Activated CD8-positive, alpha-beta memory T cell treated with anti-CD3 and anti-CD28 coated beads for 36 hours (primary cell): ENCODE data around the gene RIMS1. TPM values are rescaled to one million over a fixed set of nuclear protein-coding genes. Genes with fewer than 3 reads are reported as not detected.

Experiments used
- CTCF ChIA-PET: fragments of 350-600 bp; sonication (Branson Sonifier 250); formaldehyde crosslinking; loops from one replicate; lab custom pipeline; 2021; ENCODE audit warnings: antibody characterized with exemption; lab: Charles Lee
- POLR2A ChIA-PET: fragments of 350-600 bp; sonication (Branson Sonifier 250); formaldehyde crosslinking; loops from one replicate; lab custom pipeline; 2021; ENCODE audit warnings: antibody characterized with exemption; lab: Charles Lee
- total RNA-seq, 2 experiments: library from RNA; stranded (reverse); gene quantifications; one replicate each; pipeline ENCODE4 v1.2.3, GENCODE V29; 2021

The RIMS1 gene
- total RNA-seq, 2 experiments from 2014 or later: not detected

GRCh38 chr6:72382602-72383529 is 496.5 kb downstream of the RIMS1 start:
- CTCF ChIA-PET: interaction anchor here (0.8 kb wide), 1 partner anchor 27 kb away, joined by 3 read pairs; no protein-coding TSS in a partner anchor

GRCh38 chr6:72386324-72386723 is 500.0 kb downstream of the RIMS1 start:
- CTCF ChIA-PET: interaction anchor here (0.7 kb wide), 1 partner anchor 131 kb away, joined by 3 read pairs; no protein-coding TSS in a partner anchor
- POLR2A ChIA-PET: no interaction called here

More at GRCh38 chr6:72382602-72383529, 496.5 kb downstream of the RIMS1 start:
- POLR2A ChIA-PET: no interaction called here

GRCh38 chr6:72389698-72390097 is 503.3 kb downstream of the RIMS1 start:
- POLR2A ChIA-PET: no interaction called here
- CTCF ChIA-PET: no interaction called here

DNA sequence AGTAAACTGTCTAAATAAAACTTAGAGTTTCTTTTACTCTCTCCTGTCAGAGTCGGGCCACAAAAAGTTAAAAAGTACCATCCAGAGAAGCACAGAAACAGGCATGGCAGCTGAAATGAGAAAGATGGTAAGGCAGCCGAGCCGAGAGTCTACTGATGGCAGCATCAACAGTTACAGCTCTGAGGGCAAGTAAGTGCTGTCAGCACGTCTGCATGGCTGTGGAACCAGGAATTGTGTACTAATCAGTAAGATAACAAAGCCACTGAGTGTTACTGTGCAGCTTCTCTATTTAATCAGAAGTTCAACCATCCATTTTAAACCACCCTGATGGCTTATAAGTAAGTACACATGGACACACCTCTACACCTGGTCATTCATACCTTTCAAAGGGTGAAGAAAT is 504.2 kb downstream of the RIMS1 start:
- CTCF ChIA-PET: interaction anchor here (0.7 kb wide), 1 partner anchor 21 kb away, joined by 3 read pairs; no protein-coding TSS in a partner anchor
- POLR2A ChIA-PET: no interaction called here

- ChIA-PET POLR2A (no interaction called here), CTCF (interaction anchor here (1.1 kb wide), 1 partner anchor 10 kb away, joined by 5 read pairs; no protein-coding TSS in a partner anchor)
These were observed 515.5 kb downstream of the RIMS1 start for GRCh38 chr6:72401865-72402264.

DNA sequence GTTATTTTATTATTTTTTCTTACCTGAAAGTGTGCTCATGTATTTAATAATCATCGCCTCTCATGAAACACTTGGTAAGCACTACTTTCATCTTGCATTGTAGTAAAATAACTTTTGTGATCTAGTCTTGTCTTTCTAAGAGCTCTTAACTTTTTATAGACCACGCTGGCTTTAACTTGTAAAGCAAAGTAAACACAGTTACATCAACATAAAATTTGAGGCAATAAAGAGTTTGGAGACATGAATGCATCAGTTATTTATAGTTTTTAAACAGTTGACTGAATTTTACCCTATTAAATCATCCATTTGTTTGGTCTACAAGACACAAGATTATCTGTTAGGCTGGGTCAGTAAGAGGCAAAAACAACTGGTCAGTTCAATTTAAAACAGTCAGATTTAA is 517.1 kb downstream of the RIMS1 start:
- ChIA-PET CTCF (interaction anchor here (1.5 kb wide), 1 partner anchor 9 kb away, joined by 4 read pairs; no protein-coding TSS in a partner anchor), POLR2A (no interaction called here)

DNA sequence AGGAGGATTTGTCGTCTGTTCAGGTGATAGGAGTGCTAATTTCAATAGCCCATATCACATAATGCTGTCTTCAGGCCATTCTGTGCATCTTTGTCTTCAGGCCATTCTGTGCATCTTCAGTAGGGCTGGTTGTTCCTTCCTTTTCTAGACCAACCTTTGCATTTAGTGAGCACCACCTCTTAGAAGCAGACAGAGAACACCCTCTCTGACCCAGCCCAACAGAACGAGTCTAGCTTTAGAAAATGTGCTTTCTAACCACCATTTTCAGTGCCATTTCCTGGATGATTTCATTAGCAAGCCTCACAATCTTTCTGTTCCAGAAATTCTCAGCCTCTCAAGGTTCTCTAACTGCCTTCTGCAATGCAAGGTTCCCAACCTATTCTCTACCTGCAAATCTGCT is 520.2 kb downstream of the RIMS1 start:
- ChIA-PET CTCF (no interaction called here), POLR2A (no interaction called here)

DNA sequence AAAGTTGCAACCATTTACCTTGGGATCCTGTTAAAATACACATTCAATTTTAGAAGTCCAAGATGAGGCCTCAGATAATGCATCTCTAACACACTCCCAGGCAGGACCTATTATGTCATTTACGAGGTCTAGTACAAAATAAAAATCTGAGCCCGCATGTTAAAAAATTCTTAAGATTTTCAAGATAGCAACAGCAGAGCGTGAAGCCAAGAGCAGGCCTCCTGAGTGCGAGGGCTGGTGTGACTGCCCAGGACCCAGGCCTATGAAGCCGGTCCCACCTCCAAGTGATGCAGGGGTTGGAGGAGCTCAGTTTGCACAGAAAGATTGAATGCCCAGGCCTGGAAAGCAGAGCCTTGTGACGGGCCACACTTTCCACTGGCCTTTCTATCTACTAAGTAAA is 524.4 kb downstream of the RIMS1 start:
- ChIA-PET POLR2A (no interaction called here), CTCF (interaction anchor here (1.7 kb wide), 1 partner anchor 14 kb away, joined by 5 read pairs; no protein-coding TSS in a partner anchor)

DNA sequence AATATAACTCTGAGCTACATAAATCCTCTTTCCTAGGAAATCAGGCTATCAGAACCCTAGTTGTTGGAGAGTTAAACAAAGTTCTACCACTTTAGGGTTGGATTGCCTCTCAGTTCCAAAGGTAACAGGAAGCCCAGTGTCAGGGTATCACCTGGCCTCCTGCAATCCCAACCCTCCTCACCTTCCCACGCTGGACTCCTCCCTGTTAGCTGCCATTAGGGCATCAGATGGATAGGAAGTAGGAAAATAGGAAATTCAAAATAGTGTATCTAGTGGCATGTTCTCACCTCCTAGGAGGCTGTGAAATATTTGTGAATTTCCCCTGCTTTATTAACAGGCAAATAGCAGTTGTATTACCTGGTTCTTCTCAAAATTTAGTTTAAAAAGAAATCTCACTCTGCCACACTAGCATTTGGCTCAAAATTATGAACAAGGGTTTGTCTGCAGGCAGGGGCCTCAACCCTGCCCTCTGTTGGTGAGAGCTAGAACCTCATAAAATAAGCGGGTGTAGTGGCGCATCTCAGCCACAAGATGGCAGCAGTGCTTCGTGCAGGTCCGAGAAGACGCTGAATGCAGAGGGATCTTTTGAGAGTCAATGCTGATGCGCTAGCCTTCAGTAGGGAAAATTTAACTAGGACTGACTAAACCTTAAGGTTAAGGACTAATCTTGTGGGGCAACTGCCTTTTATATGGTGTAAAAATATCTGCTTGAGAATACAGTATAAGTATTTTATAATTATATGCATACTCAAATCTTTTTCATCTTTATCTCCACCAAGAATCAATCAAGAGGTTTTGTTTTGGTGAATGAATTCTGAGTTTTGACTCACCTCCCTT is 525.7 kb downstream of the RIMS1 start:
- ChIA-PET CTCF (interaction anchor here (0.6 to 2.5 kb wide), 19 partner anchors 8 to 919 kb away, joined by 3 to 24 read pairs (median 4); no protein-coding TSS in a partner anchor), POLR2A (no interaction called here)

GRCh38 chr6:72412709-72413044 is 526.3 kb downstream of the RIMS1 start:
- ChIA-PET POLR2A (no interaction called here), CTCF (interaction anchor here (1.0 to 2.5 kb wide), 10 partner anchors 8 to 916 kb away, joined by 3 to 24 read pairs (median 5); no protein-coding TSS in a partner anchor)

DNA sequence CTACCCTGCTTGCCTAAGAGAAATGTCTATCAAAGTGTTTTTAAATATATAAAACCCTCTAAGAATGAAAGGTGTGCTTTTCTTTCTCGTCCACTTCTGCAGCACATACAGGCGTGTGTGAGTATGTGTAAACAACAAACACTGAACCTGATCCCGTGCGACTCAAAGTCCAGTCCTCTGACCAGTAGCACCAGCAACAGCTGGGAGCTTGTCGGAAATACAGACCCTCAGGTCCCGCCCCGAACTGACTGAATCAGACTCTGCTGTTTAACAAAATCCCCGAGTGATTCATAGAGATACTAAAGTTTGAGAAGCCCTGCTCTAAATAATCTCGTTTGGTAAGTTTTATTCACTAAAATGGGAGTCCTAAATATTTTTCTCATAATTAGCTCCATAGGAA is 527.5 kb downstream of the RIMS1 start:
- CTCF ChIA-PET: interaction anchor here (1.0 to 2.5 kb wide), 2 partner anchors 716 to 822 kb away, joined by 5 to 24 read pairs; no protein-coding TSS in a partner anchor
- POLR2A ChIA-PET: no interaction called here

GRCh38 chr6:72414657-72415056 is 528.3 kb downstream of the RIMS1 start:
- CTCF ChIA-PET: no interaction called here
- POLR2A ChIA-PET: no interaction called here

GRCh38 chr6:72416744-72417465 is 530.6 kb downstream of the RIMS1 start:
- POLR2A ChIA-PET: no interaction called here
- CTCF ChIA-PET: no interaction called here

- ChIA-PET POLR2A (no interaction called here), CTCF (interaction anchor here (1.0 kb wide), 1 partner anchor 89 kb away, joined by 3 read pairs; no protein-coding TSS in a partner anchor)
These were observed 531.4 kb downstream of the RIMS1 start for GRCh38 chr6:72417759-72418158.

GRCh38 chr6:72418495-72418894 is 532.1 kb downstream of the RIMS1 start:
- POLR2A ChIA-PET: no interaction called here
- CTCF ChIA-PET: interaction anchor here (1.0 kb wide), 1 partner anchor 90 kb away, joined by 3 read pairs; no protein-coding TSS in a partner anchor

DNA sequence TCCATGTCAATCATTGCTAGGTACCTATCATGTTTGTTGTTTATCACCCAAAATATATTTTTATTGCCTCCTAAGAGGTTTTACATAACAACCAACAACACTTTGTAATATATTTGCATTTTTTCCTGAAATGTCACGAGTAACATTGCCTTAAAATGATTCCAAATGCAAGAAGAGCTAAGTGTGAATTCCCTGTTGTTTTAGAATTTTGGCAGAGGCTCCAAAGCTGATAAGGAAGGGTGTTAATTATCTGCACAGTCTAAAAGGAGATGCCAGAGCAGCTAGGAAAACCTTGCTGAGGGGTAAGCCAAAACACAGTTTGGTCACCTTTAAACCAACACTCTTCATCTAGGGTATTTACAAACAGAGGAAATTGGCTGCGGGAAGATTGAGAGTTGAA is 533.6 kb downstream of the RIMS1 start:
- ChIA-PET POLR2A (no interaction called here), CTCF (interaction anchor here (1.2 to 1.9 kb wide), 2 partner anchors 8 to 709 kb away, joined by 3 to 7 read pairs; no protein-coding TSS in a partner anchor)

- CTCF ChIA-PET: interaction anchor here (1.2 to 1.9 kb wide), 2 partner anchors 9 to 709 kb away, joined by 3 to 7 read pairs; no protein-coding TSS in a partner anchor
- POLR2A ChIA-PET: no interaction called here
These were observed 534.1 kb downstream of the RIMS1 start for GRCh38 chr6:72420409-72420808.

- CTCF ChIA-PET: interaction anchor here (1.9 kb wide), 1 partner anchor 10 kb away, joined by 7 read pairs; no protein-coding TSS in a partner anchor
- POLR2A ChIA-PET: no interaction called here
These were observed 535.0 kb downstream of the RIMS1 start for GRCh38 chr6:72421387-72421786.
